NCI-H128 (cell line): ENCODE results near the gene CDH15.

ENCODE experiments used
- DNase-seq: peaks from one replicate; lab custom pipeline; 2025; ENCODE audit not compliant: unreplicated experiment; lab: John Stamatoyannopoulos, UW

Gene CDH15, protein sequence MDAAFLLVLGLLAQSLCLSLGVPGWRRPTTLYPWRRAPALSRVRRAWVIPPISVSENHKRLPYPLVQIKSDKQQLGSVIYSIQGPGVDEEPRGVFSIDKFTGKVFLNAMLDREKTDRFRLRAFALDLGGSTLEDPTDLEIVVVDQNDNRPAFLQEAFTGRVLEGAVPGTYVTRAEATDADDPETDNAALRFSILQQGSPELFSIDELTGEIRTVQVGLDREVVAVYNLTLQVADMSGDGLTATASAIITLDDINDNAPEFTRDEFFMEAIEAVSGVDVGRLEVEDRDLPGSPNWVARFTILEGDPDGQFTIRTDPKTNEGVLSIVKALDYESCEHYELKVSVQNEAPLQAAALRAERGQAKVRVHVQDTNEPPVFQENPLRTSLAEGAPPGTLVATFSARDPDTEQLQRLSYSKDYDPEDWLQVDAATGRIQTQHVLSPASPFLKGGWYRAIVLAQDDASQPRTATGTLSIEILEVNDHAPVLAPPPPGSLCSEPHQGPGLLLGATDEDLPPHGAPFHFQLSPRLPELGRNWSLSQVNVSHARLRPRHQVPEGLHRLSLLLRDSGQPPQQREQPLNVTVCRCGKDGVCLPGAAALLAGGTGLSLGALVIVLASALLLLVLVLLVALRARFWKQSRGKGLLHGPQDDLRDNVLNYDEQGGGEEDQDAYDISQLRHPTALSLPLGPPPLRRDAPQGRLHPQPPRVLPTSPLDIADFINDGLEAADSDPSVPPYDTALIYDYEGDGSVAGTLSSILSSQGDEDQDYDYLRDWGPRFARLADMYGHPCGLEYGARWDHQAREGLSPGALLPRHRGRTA

GRCh38 chr16:89171216-89172170 lies at the start of gene CDH15:
Gene CDH15 (plus strand): TSS chr16:89171748. CDS start chr16:89171832, 84 bp downstream.
- peak; percentile 76 for DNase-seq

GRCh38 chr16:89122322-89122851 lies 49.2 kb upstream of the CDH15 start:
- peak; percentile 38 for DNase-seq

- DNase-seq: no peak
Measured at GRCh38 chr16:89123001-89123830, 48.3 kb upstream of the CDH15 start.

DNA sequence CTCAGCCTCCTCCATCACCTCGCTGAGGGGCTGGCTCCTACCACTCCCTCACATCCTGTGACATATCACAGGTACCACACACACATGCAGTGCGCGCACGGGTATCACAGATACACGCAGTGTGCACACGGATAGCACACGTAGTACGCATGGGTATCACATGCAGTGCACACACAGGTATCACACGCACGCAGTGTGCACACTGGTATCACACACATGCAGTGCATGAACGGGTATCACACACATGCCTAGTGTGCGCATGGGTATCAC lies 47.8 kb upstream of the CDH15 start:
- DNase-seq: no peak

DNA sequence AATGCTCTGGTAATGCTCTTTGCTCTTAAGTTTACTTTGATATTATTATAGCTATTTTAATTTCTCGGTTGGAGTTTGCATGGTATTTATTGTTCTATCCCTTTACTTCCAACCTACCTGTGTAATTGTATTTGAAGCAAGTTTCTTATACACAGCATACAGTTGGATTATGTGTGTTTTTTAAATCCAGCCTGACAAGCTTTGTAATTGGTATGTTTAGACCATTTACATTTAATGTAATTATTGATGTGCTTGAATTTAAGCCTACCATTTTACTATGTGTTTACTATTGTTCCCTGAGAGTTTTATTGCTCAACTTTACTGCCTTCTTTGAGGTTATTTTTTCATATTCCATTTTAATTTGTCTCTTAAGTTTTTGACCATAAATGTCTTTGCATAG lies 42.2 kb upstream of the CDH15 start:
- no peak for DNase-seq

- DNase-seq: no peak
Measured at GRCh38 chr16:89130448-89130847, 41.1 kb upstream of the CDH15 start.

DNA sequence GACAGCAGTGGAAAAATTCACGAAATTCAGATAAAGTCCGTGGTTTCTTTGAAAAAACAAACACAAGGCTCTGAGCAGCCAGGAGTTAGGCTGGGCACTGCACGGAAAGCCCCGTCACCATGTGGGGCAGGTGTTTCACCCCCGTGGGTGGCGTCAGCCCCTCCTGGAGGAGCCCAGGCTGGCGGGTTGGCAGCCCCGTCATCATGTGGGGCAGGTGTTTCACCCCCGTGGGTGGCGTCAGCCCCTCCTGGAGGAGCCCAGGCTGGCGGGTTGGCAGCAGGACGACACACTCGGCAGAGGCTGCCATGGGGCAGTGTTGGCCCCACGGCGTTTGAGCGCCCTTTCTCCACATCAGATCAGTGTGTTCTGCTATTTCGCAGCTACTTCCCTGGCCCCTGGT lies 39.8 kb upstream of the CDH15 start:
- no peak for DNase-seq

- DNase-seq: no peak
Measured at GRCh38 chr16:89132194-89133005, 39.1 kb upstream of the CDH15 start.

GRCh38 chr16:89133457-89134127 lies 38.0 kb upstream of the CDH15 start:
- no peak for DNase-seq

- no peak for DNase-seq
Measured at GRCh38 chr16:89134269-89134668, 37.3 kb upstream of the CDH15 start.

GRCh38 chr16:89135166-89135565 lies 36.4 kb upstream of the CDH15 start:
- no peak for DNase-seq

GRCh38 chr16:89135971-89136765 lies 35.4 kb upstream of the CDH15 start:
- no peak for DNase-seq

GRCh38 chr16:89136931-89137330 lies 34.6 kb upstream of the CDH15 start:
- no peak for DNase-seq

- no peak for DNase-seq
Measured at GRCh38 chr16:89137666-89138512, 33.7 kb upstream of the CDH15 start.

- DNase-seq: no peak
Measured at GRCh38 chr16:89138513-89138795, 33.1 kb upstream of the CDH15 start.

DNA sequence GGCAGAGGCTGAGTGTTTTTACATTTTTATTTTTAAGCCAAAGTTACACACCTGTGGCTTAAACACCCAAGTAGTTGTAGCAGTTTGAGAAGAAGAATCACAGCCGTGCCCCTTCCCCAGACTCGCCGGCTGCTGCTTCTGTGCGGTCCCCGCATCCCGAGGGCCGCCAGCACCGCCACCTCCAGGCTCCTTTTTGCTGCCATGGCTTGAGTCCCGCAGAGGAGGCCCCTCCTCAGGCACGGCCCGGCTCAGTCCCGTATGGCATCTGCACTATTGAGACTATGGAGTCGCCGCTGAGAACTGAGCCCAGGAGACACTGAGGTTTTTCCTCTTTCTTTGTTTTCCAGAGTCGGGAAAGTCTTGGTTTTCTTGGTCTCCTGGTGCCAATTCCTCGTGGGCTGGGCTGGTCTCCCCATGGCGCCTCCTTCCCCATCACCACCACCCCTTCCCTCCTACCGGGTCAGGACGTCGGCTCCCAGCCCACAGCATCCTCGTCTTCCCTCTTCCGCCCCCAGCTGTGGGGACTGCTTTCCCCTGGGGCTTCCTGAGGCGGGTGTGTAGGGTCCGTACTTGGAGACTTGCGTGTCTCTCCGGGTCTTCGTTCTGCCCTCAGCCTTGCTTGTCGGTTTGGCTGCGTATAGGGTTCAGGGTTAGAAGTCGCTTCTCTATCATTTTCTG lies 32.6 kb upstream of the CDH15 start:
- DNase-seq: no peak

GRCh38 chr16:89139907-89140361 lies 31.6 kb upstream of the CDH15 start:
- no peak for DNase-seq
